ENCODE data around the gene TFB2M. TPM values are rescaled to one million over a fixed set of nuclear protein-coding genes. Genes with fewer than 3 reads are reported as not detected.

The TFB2M gene
- total RNA-seq, 1 experiment from 2014 or later: 27.7 TPM

GRCh38 chr1:246591958-246592357, 25.9 kb upstream of the TFB2M start:
- no CpG with 5 or more reads among the region's 13 CpGs for WGBS (ENCODE audit: extremely low coverage, insufficient read length, low lambda C conversion rate)
- peaks cover 16 to 24% (median 22%) of the 10 kb centered on the region in 3 experiments for H3K36me3 Mint-ChIP-seq (ENCODE audit: insufficient read depth in 1 of 3, low read depth in 3 of 3)
- H3K27ac ChIP-seq (ENCODE audit: insufficient read length, low read depth, low read length): no peak overlapping the region
- no peak overlapping the region for H3K14ac ChIP-seq (ENCODE audit: insufficient read depth, low read length)
- no peak overlapping the region for H2BK15ac ChIP-seq (ENCODE audit: low read depth, low read length)
- no peak overlapping the region for H3K4ac ChIP-seq (ENCODE audit: low read depth, low read length)
- no peaks in the 10 kb centered on the region for H3K27me3 Mint-ChIP-seq (ENCODE audit: low read depth)
- TF ChIP-seq, protein P1, sequence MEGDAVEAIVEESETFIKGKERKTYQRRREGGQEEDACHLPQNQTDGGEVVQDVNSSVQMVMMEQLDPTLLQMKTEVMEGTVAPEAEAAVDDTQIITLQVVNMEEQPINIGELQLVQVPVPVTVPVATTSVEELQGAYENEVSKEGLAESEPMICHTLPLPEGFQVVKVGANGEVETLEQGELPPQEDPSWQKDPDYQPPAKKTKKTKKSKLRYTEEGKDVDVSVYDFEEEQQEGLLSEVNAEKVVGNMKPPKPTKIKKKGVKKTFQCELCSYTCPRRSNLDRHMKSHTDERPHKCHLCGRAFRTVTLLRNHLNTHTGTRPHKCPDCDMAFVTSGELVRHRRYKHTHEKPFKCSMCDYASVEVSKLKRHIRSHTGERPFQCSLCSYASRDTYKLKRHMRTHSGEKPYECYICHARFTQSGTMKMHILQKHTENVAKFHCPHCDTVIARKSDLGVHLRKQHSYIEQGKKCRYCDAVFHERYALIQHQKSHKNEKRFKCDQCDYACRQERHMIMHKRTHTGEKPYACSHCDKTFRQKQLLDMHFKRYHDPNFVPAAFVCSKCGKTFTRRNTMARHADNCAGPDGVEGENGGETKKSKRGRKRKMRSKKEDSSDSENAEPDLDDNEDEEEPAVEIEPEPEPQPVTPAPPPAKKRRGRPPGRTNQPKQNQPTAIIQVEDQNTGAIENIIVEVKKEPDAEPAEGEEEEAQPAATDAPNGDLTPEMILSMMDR (conservative IDR thresholded peaks at IDR 0.05): no peak
- H4K8ac ChIP-seq (replicated peaks; ENCODE audit: insufficient read length, low read depth, low read length): no peak overlapping the region
- no peaks in the 10 kb centered on the region for H3K79me2 ChIP-seq (ENCODE audit: insufficient read depth, low read length)
- no peak overlapping the region for H2AK5ac ChIP-seq (ENCODE audit: insufficient read length, low read length)
- no peak overlapping the region for H2BK12ac ChIP-seq (ENCODE audit: insufficient read length, low read depth, low read length)
- no peaks in the 10 kb centered on the region for H3K27me3 ChIP-seq (ENCODE audit: insufficient read depth, low read length)
- H4K20me1 ChIP-seq (ENCODE audit: control insufficient read depth, insufficient read depth, insufficient read length): no peaks in the 10 kb centered on the region
- H3T11ph ChIP-seq (ENCODE audit: low read length): no peak overlapping the region
- H2BK5ac ChIP-seq (ENCODE audit: insufficient read length, low read length): no peak overlapping the region
- no peak overlapping the region for H3K23ac ChIP-seq (ENCODE audit: insufficient read length, low read depth, low read length)
- no peaks in the 10 kb centered on the region for H3K4me1 ChIP-seq (ENCODE audit: insufficient read depth, low read length)
- no peak overlapping the region for H3K18ac ChIP-seq (ENCODE audit: insufficient read length, low read depth, low read length)
- H2AFZ ChIP-seq (ENCODE audit: low read length): no peak overlapping the region
- no peaks in the 10 kb centered on the region for H3K4me1 Mint-ChIP-seq
- no peak overlapping the region for H2BK20ac ChIP-seq (ENCODE audit: low read depth, low read length, poor library complexity, severe bottlenecking)
- H3K27ac Mint-ChIP-seq: no peak overlapping the region; a peak in 1 of 7 replicates
- H3K56ac ChIP-seq (ENCODE audit: insufficient read length, low read depth, low read length): no peak overlapping the region
- H3K9me3 ChIP-seq (ENCODE audit: control insufficient read depth, low read depth, low read length): no peaks in the 10 kb centered on the region
- no peaks in the 10 kb centered on the region for H3K23me2 ChIP-seq (ENCODE audit: insufficient read length, low read depth, low read length, poor library complexity, severe bottlenecking)
- H3K79me1 ChIP-seq (ENCODE audit: insufficient read depth, low read depth, low read length, poor library complexity, severe bottlenecking): no peaks in the 10 kb centered on the region
- H3K4me2 ChIP-seq (ENCODE audit: insufficient read depth, insufficient read length, low read length): no peak overlapping the region
- no peak overlapping the region for H3K4me3 Mint-ChIP-seq
- no peak overlapping the region for H4K91ac ChIP-seq (ENCODE audit: insufficient read length, low read depth, low read length)
- H2BK120ac ChIP-seq (ENCODE audit: low read depth, low read length, poor library complexity, severe bottlenecking): no peak overlapping the region
- no peak for DNase-seq
- no peak overlapping the region for H4K5ac ChIP-seq (ENCODE audit: insufficient read length, low read depth, low read length)
- H3K9ac ChIP-seq (ENCODE audit: extremely low read depth, insufficient read length, low read length): no peak overlapping the region
- H3K9me3 Mint-ChIP-seq: peaks cover 7 to 9% of the 10 kb centered on the region in 2 experiments

Measured in H9 (cell line).